HT1080 (cell line): ENCODE results near the gene TMEFF2. TPM values are rescaled to one million over a fixed set of nuclear protein-coding genes. Genes with fewer than 3 reads are reported as not detected.

ENCODE experiments used
- DNase-seq: peaks from one replicate; pipeline ENCODE4 v3.0.0-alpha.2; 2015; ENCODE audit warnings: low read depth
- total RNA-seq: library from RNA; depleted of rRNA; stranded (reverse); fragments of >200 nt; shearing (Covaris generic); gene quantifications from 2 replicates; pipeline ENCODE4 v1.2.3, GENCODE V29; 2014

TMEFF2 gene
- total RNA-seq, 1 experiment from 2014 or later, result 0.03 TPM

DNA sequence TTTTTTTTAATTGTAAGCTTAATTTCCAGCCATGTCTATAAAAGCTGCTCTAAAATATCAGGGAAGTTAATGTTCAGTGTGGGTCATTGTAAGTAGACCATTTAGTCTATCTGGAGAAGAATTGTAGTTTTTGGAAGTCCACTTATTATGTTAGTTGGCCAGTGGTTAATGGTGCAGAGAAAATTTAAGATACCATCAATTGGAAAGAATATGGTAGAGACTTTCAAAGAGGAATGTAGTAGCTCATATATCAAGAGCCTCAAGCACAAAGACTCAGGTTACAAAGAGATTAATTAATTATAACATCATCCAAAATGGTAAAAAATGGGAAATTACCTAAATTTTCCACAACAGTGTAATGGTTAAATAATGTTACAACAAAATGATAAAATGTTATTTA lies 220.1 kb downstream of the TMEFF2 start:
- DNase-seq, result no peak

DNA sequence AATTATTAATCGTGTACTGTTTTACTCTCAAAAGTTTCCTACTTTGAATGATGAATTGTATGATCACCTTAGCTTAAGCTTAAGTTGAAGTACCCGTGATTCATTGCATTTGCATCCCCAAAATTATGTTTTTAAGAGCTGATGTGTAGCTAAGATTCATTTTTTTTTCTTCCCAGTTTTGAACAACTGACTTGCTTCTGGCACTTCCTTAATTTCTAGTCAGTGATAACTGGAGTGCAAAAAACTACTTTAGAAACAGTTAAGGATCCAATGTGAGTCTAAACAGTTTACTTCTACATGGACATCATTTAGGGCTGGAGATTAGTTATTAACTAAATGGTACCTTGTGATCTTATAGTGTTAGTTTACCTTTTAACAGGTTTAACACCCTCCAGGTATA lies 223.9 kb downstream of the TMEFF2 start:
- DNase-seq, result no peak

DNA sequence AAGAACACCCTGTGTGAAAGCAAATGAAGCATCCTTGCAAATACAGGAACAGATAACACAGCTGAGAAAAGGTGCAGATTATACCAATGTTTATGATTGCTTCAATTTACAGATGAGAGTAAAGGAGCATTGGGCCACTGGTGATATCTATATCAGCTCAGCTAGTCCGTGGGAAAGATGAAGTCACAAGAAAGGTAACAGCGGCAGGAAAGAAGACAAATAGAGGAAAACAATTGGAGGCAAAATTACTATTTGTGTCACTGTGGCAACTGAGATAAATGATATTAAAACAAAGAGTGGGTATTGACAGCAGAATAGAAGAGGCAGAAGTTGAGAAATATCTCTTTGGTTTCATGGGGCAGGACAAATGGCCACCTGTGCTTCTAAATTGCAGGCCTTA lies 226.6 kb downstream of the TMEFF2 start:
- DNase-seq, result no peak

DNA sequence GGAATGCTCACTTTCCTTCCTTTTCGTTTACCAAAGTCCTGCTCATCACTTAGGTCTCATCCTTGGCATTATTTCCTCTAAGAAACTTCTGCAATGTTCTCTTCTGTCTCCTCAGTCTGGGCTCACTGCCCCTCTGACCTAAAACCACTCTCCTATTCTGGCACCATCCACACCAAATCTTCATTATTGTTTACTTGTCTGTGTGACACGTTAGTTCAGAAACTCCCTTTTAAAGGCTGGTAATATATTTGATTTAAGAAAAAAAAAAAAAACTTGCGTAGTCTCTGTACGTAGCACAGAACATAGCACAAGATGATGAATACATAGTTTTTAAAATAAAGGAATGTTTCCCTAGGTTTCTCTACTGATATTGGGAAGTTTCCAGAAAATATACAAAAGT lies 229.0 kb downstream of the TMEFF2 start:
- DNase-seq, result no peak

DNA sequence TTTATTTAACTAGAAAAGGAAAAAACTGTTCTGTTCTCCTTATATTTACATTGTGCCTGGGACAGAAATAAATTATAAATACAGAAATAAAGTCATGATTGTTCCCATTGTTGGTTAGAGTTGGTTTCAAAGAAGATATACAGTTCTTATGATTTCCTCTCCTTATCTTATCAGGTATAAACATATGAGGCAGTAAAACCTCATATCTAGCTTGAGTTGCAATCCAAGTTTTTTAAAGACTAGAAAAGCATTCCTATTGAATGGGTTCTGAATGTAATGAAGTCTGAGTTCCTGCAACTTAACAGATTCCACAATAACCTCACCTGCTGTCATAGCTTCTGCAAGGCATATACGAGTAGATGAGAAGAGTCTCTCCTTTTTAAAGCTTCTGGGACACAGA lies 233.2 kb downstream of the TMEFF2 start:
- no peak for DNase-seq

DNA sequence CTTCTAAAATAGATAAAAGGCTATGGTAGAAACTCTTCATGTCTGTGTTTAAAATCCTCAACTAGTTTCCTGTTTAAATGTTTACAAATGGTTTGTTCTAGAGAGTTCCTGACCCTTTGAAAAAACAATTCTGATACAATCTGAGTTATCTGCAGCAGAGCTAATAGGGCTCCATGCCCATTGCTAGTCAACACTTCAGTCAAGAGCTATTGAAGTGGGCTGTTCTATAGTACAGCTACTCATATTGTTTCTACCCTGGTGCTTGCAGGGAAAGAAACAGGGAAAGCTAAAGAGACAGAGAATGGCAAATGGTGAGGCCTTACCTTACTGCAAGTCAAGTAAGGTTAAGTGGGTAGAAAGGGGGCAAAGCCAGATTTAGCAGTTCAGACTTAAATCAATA lies 235.5 kb downstream of the TMEFF2 start:
- no peak for DNase-seq

DNA sequence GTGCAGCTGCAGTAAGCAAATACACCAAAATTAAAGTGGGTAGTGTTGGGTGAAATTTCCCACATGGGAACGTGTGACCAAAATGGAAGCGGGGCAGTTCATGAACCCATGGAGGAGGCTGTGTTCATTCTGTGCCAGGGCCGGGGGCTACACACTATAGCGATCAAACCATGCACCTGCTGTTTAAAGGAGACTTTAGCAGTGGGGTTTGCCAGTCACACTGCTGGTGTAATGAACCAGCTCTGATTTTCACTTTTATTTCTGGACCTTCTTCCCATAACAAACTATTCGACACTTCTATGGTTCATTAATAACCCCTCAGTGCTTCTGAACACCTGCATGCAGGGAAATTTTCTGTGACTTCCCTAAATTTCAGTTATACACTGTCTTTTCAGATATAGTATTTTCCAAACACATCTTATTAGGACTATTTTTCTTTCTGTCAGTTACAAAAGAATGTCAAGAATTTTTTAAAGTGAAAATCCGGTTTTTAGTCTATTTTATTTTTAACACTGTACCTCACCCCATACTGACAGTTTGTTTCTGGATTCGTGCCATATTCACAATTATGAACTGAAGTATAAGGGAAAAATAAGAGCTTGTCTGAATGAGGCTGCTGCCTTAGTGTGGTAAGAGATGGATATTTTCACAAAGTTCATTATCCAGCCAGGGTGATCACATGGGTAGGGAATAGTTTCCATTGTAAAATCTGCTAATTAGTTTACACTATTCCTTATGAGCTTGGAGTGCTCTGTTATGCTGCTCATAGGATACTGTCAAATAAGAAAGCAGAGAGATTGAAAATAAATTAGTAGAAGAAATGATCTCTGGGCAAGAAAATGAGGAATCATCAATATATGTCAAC lies 236.5 kb downstream of the TMEFF2 start:
- DNase-seq, result no peak

DNA sequence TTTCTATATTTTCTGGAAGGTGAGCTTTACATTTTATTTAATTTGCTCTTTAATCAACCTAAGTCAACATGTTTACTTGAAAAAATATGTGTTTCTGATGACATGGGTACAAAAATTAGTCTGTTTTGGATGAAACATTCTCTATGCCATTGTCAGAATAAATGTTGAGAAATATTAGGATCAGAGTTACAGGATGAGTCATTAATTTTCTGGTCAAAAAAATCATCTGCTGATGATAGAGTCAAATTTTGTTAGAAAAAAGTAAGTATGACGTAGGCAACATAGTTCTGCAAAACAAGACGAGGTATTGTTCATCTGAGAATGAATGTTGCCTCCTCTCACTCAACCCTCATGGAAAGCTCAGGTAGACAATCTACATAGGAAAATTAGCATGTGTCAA lies 240.3 kb downstream of the TMEFF2 start:
- no peak for DNase-seq

DNA sequence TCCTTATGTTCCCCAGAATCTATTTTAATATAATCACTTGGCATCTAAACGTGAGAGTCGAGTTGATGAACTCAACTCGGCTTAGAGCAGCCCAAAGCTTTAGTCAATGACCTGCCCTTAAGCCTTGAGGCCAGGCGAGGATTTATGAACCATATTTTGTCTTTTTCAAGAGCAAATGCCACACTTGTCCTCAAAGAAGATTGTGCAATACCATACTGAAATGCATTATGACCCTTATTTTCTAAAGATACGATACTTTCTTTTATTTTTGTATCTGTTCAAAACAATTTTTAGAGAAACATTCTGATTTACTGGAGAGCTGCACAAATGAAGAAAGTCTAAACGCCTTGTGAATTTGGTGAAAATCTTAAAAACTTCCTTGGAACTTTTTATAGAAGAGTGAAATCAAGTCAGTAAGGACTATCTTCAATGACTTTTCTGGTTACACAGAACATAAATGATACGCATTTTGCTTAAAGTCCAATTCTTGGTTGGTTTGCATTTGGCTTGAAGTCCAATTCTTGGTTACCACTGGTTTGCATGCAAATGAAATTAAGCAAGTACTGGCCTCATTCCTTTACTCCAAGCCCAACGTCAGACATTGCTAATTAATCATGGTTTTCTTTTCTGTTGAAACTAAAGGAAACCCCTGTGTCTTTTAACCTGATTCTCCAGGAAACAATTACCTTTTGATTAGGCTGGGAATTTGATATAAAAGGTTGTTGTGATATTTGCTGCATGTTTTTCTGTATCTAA lies 242.0 kb downstream of the TMEFF2 start:
- DNase-seq, result no peak

DNA sequence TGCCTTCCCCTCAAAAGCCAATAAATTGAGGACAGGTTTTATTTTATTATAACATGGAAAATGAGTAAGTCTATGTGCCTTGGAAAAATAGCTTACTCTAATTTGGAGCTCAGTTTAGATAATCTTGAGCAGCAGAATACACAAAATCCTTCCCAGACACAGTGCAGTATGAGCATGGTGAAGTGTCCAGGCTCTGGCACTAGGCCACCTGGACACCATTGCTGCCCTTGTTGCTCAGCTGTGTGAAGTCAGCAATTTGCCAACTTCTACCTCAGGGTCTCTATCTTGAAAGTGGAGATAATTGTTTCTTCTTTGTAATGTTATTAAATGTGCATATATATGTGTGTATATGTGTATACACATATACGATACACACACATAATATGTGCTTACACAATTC lies 242.9 kb downstream of the TMEFF2 start:
- no peak for DNase-seq

DNA sequence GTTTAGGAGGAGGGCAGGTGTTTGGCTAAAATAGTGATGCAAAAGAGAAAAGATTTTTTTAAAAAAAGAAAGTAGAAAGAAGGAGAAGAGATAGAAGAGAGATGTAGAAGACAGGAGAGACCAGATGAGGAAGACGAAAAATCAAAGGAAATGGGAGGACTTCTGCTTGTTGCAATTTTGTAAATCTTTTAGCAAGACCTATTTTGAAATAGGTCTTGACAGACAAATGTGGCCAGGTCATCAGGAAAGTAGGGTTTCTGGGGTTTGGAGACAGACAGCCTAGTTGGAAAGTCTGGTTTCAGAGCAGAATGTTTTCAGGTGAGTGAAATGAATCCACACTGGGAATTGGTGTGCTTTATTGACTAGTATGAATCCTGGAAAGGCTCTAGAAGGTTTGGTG lies 243.4 kb downstream of the TMEFF2 start:
- DNase-seq, result no peak

DNA sequence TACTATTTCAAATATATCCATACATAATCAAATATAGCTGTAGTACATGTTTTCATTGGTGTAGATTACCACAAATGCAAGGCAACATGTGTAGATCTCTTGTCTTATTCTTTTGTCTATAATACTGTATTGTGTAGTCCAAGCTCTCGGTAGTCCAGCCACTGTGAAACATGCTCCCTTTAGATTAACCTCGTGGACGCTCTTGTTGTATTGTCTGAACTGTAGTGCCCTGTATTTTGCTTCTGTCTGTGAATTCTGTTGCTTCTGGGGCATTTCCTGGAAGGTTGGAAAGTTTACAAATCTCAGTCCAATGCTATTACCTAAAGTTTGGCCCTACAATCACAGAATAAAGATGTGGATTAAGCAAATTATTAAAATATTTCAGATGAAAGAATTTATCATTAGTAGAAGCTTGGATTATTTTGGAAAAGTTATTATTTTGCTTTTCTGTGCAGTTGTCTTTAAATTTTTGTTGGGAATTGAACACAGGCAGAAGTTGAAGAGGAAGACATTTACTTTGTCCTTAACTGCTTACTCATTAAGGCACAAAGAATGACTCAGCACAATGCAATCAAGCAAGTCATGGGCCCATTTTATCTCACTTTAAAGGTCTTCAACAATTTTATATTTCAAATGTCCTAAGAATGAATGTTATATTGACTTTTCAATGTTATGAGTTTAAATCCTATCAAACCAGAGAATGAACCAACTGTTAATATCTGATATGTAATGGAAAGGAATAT lies 244.4 kb downstream of the TMEFF2 start:
- DNase-seq, result peak; percentile 30

DNA sequence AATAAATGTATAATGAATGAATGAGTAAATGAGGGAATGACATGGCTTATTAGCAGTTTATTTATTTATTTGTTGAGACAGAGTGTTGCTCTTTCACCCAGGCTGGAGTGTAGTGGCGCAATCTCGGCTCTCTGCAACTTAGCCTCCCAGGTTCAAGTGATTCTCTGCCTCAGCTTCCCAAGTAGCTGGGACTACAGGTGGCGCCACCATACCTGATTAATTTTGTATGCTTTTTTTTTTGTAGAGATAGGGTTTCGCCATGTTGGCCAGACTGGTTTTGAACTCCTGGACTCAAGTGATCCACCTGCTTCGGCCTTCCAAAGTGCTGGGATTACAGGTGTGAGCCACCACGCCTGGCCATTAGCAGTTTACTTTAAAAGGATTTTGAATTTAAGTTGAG lies 247.5 kb downstream of the TMEFF2 start:
- no peak for DNase-seq

DNA sequence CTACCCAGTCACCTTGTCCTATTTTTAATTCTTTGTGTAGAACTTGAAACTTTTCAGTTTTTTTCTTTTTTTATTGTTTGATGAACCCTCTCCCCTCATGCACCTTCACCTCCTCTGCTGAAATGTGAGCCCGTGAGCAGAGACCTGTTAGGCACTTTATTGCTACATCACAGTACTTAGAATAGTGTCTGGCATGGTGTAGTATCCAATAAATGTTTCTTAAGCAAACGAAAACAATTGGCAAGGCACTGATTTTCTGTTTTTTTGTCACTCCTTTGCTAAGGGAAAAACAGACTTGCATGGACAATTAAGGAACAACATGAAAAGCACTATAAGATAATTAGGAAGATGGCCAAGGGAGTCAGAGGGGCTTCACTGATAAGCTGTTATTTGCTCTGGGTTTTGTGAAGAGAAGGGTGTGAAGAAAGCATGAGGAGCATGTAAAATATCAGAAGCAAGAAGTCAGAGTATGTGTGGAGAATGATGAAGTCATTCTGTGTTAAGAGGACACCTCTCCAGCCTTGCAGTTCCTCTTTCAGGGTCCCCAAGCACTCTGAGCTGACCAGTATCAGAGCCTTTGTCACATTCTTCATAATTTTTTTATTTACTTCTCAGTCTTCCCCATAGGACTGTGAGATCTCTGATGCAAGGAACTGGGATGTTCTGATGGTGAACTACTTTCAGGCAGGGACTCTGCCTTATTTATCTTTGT lies 248.1 kb downstream of the TMEFF2 start:
- no peak for DNase-seq

DNA sequence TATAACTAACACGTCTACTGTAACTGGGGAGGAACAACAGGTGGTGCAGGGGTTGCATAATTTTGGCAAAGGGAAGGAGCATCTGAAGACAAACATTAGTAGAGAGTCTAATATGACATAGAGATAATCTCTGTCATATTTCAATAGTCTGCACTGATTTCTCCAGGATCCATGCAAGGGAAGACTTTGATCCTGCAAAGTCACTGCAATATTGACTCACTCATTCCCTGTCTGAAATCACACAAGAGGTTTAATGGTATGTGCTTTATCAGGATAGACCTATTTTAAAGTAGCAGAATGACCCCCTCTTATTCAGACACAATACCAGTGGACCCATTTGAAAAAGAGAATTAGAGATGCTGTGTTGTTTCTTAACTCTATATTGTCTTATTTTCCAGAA lies 249.1 kb downstream of the TMEFF2 start:
- no peak for DNase-seq

DNA sequence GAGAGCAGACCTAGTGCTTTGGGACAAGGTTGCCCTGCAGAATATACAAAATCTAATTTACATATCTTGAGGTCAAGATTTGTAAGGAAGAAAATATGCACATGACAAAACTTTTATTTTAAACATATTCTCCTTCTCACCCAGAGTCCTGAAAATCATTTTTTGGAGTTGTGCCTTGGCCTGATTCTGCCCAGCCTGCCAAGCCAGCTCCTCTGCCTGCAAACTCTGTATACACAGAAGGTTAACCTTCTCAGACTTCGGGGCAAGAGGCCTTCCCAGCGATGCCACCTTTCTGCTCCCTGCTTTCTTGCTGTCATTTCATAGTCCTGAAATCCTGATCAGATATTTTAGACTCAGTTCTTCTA lies 252.0 kb downstream of the TMEFF2 start:
- no peak for DNase-seq

DNA sequence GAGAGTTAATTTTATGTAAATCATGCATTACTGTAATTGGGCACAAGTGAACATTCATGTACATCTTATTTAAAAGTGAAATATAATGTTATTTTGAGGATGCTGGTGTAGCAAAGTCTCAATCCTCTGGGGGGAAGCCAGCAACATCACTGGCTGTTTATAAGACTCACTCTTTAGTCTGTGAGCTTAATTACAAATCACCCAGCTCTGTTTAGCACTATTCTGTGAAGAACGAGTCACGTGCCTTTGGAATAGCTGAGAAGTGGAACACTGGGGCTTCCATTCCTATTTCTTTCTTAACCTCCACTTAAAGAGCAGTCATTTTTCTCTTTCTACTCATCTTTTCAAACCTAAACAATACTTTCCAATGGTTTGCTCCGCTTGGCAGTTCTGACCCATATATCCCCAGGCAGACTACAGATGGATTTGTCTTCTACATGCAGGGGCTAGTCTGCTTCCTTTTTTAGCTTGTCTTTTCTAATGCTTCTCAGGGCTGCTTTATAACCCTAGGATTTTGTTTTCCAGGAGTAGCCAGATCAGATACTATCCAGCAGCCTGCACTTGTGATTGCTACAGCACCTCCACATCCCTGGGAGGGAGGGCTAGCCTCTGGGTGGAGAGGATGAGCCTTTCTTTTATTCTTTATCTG lies 252.5 kb downstream of the TMEFF2 start:
- no peak for DNase-seq

DNA sequence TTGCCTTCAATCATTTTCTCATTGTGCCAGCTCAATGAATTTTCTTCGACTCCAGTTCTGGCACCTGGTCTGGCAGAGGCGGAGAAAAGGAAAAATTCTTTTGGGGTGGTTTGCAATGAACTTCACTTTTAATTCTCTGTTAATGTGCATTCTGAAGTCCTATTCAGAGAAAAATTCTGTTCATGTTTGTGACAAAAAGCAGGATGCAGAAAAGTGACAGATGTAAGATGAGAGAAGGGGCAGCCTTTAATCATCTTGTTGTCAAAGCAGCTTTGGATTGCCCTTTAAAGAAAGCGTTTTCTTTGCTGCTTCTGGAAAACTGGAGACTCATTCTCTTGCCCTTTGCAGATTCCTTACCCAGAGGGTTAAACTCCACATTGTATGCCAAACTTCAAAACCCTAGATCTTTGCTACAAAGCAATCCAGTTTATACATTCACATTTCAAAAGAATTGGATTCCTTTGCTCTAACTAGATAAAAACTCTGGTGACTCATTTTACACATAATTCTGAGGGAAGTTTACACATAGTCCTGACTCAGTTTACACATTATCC lies 253.3 kb downstream of the TMEFF2 start:
- DNase-seq, result no peak

DNA sequence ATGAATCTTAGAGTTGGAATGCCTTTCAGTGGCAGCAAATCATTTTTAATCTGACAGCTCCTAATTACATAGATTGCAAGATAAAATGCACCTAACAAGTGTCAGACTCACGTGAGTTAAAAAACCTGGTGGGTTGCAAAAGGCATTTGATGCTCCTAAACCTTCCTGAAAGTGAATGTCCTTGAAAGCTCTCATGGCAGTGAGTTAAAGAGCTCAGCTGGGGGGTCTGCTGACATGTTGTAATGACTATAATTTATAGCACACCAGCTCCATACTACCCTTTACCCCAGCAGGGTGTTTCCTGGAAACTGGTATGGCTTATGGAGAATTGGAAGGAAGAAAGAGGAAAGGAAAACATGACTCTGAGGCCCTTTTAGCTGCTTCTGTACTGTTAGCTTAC lies 256.0 kb downstream of the TMEFF2 start:
- DNase-seq, result no peak

DNA sequence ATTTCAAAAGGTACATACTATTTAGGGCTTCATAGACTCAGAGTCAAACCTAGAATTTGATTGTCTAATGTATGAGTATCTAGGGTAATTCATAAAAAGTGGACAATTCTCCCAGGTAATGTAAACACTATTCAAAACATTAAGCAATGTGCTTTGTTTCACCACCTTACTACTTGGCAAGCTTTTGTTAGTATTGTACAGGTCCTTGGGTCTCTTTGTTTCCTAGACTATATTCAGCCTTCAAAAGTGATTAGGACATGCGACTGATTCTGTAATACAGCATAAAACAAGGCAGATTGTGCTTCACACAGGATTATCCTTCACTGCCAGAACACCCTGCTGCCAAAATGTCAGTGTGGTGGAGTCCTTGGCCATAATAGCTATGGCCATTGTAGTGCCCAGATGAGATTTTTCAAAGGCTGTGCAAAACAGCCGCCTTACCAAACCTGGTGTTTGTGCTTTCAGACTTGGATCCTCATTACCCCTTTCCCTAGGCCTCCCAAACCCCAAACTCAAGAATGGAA lies 257.8 kb downstream of the TMEFF2 start:
- DNase-seq, result no peak
